Renal cortex interstitium (tissue), 11 donors: ENCODE measurements around the gene RHBDD2. TPM values are rescaled to one million over a fixed set of nuclear protein-coding genes. Genes with fewer than 3 reads are reported as not detected.
A peak's percentile ranks its signal among the peaks of the same experiment; 100 is the strongest.
"Not testable (repeated sequence)": the region's sequence is repeated elsewhere in the genome, so short reads cannot be mapped to it uniquely, and the experiment has no call there.

Source experiments
- DNase-seq, 11 donors: peaks; one replicate each; pipeline ENCODE4 v3.0.0-alpha.2; 2013; ENCODE audit warnings: low read depth in 9 of 11, low spot score in 4 of 11; ENCODE audit errors: extremely low read depth in 1 of 11
- polyA plus RNA-seq, 3 donors: library from polyadenylated mRNA; unstranded; fragments of 120-200 nt; gene quantifications; one replicate each; pipeline ENCODE4 v1.2.1, GENCODE V29; 2013; ENCODE audit not compliant: insufficient read length in 3 of 3

Gene RHBDD2
- polyA plus RNA-seq, 3 donors: 62.2 to 80.8 (median 64.8) TPM

GRCh38 chr7:75906991-75907667, 28.3 kb downstream of the RHBDD2 start:
- DNase-seq: no peak

GRCh38 chr7:75907668-75908039, 28.8 kb downstream of the RHBDD2 start:
- DNase-seq: not testable (repeated sequence)

- DNase-seq: no peak
These were observed 30.8 kb downstream of the RHBDD2 start for GRCh38 chr7:75909521-75910132.

GRCh38 chr7:75911186-75911585, 32.4 kb downstream of the RHBDD2 start:
- not testable (repeated sequence) for DNase-seq

- no peak for DNase-seq
These were observed 34.6 kb downstream of the RHBDD2 start for GRCh38 chr7:75913437-75913836.

GRCh38 chr7:75914169-75914654, 35.4 kb downstream of the RHBDD2 start:
- DNase-seq: no peak

GRCh38 chr7:75914655-75915415, 36.0 kb downstream of the RHBDD2 start, which contains the start of gene POR:
TSS of gene POR (plus strand) at chr7:75915155. CDS start at chr7:75954002, 38,847 bp downstream.
- peak; percentile 82 to 94 (median 90) for DNase-seq

GRCh38 chr7:75915416-75916156, 36.8 kb downstream of the RHBDD2 start:
- no peak for DNase-seq

- no peak for DNase-seq
These were observed 37.4 kb downstream of the RHBDD2 start for GRCh38 chr7:75916259-75916658.

- DNase-seq: no peak
These were observed 38.1 kb downstream of the RHBDD2 start for GRCh38 chr7:75916685-75917634.

GRCh38 chr7:75920431-75921161, 41.8 kb downstream of the RHBDD2 start:
- no peak for DNase-seq

- no peak for DNase-seq
These were observed 42.6 kb downstream of the RHBDD2 start for GRCh38 chr7:75921479-75921878.

GRCh38 chr7:75922966-75923603, 44.3 kb downstream of the RHBDD2 start:
- DNase-seq: no peak

- no peak for DNase-seq
These were observed 45.4 kb downstream of the RHBDD2 start for GRCh38 chr7:75924256-75924655.

GRCh38 chr7:75924889-75925288, 46.1 kb downstream of the RHBDD2 start:
- no peak for DNase-seq

GRCh38 chr7:75925717-75926435, 47.0 kb downstream of the RHBDD2 start:
- DNase-seq: no peak

GRCh38 chr7:75928568-75928914, 49.7 kb downstream of the RHBDD2 start:
- no peak for DNase-seq
